NCI-H510A treated with DMSO at 0.1 percent for 48 hours (cell line): ENCODE measurements around the gene SERPINF2.
"Not testable (repeated sequence)": the region's sequence is repeated elsewhere in the genome, so short reads cannot be mapped to it uniquely, and the experiment has no call there.

Source experiments
- DNase-seq: peaks from one replicate; lab custom pipeline; 2025; lab: John Stamatoyannopoulos, UW

The SERPINF2 gene

GRCh38 chr17:1742371-1743087 is at the start of gene SERPINF2:
Gene SERPINF2, plus strand, starts transcription at chr17:1742871. Its CDS starts 2,125 bp downstream, at chr17:1744996.
- DNase-seq = no peak

- DNase-seq = no peak
These were observed 49.3 kb upstream of the SERPINF2 start for GRCh38 chr17:1693339-1693738.

- no peak for DNase-seq
These were observed 47.3 kb upstream of the SERPINF2 start for GRCh38 chr17:1695365-1695764.

GRCh38 chr17:1697681-1698080 is 45.0 kb upstream of the SERPINF2 start:
- no peak for DNase-seq

- not testable (repeated sequence) for DNase-seq
These were observed 42.8 kb upstream of the SERPINF2 start for GRCh38 chr17:1699891-1700290.

GRCh38 chr17:1703063-1703462 is 39.6 kb upstream of the SERPINF2 start:
- DNase-seq = no peak

- DNase-seq = no peak
These were observed 37.7 kb upstream of the SERPINF2 start for GRCh38 chr17:1705004-1705403.

GRCh38 chr17:1707107-1707506 is 35.6 kb upstream of the SERPINF2 start:
- DNase-seq = no peak

GRCh38 chr17:1708791-1709346 is 33.8 kb upstream of the SERPINF2 start:
- DNase-seq = not testable (repeated sequence)

GRCh38 chr17:1709403-1709951 is 33.2 kb upstream of the SERPINF2 start:
- no peak for DNase-seq

GRCh38 chr17:1709971-1710806 is 32.5 kb upstream of the SERPINF2 start, which contains the start of gene TLCD2:
Gene TLCD2, minus strand, starts transcription at chr17:1710377. Its CDS starts 135 bp downstream, at chr17:1710242.
- DNase-seq = peak; percentile 25

- DNase-seq = no peak
These were observed 31.7 kb upstream of the SERPINF2 start for GRCh38 chr17:1710807-1711553.

GRCh38 chr17:1711804-1712203 is 30.9 kb upstream of the SERPINF2 start:
- no peak for DNase-seq

GRCh38 chr17:1712271-1712670 is 30.4 kb upstream of the SERPINF2 start:
- no peak for DNase-seq

- DNase-seq = no peak
These were observed 29.4 kb upstream of the SERPINF2 start for GRCh38 chr17:1713160-1713877.

- peak; percentile 75 for DNase-seq
These were observed 28.7 kb upstream of the SERPINF2 start for GRCh38 chr17:1713878-1714426.

- DNase-seq = peak; percentile 50
These were observed 28.2 kb upstream of the SERPINF2 start for GRCh38 chr17:1714427-1714979.

- DNase-seq = peak; percentile 30
These were observed 27.5 kb upstream of the SERPINF2 start for GRCh38 chr17:1714980-1715802.

GRCh38 chr17:1715803-1716075 is 26.9 kb upstream of the SERPINF2 start:
- DNase-seq = no peak
